Hippocampal formation (tissue), 2 donors: ENCODE results near the gene EMID1.
A peak's percentile ranks its signal among the peaks of the same experiment; 100 is the strongest.

Experiments used
- DNase-seq, 2 donors: peaks; one replicate each; lab custom pipeline; 2025; lab: John Stamatoyannopoulos, UW

Gene EMID1

GRCh38 chr22:29260601-29261315 is 55.1 kb downstream of the EMID1 start:
- no peak for DNase-seq

GRCh38 chr22:29263791-29264276 is 58.1 kb downstream of the EMID1 start:
- DNase-seq = no peak

- no peak for DNase-seq
Measured at GRCh38 chr22:29265305-29265704, 59.6 kb downstream of the EMID1 start.

GRCh38 chr22:29265929-29266328 is 60.2 kb downstream of the EMID1 start:
- no peak for DNase-seq

GRCh38 chr22:29266564-29267461 is 61.1 kb downstream of the EMID1 start:
- DNase-seq = no peak

- DNase-seq = no peak
Measured at GRCh38 chr22:29267462-29267857, 61.8 kb downstream of the EMID1 start.

GRCh38 chr22:29267858-29268510 is 62.3 kb downstream of the EMID1 start, which contains the start of the genes EWSR1 and RHBDD3:
EWSR1 (plus strand) TSS chr22:29268268; CDS start chr22:29268337, 69 bp downstream.
RHBDD3 (minus strand) TSS chr22:29267981; CDS start chr22:29265626, 2,355 bp downstream.
- peak; percentile 92 to 98 for DNase-seq

- peak; percentile 51 to 61 for DNase-seq
Measured at GRCh38 chr22:29268511-29269229, 63.0 kb downstream of the EMID1 start.

GRCh38 chr22:29269230-29269604 is 63.5 kb downstream of the EMID1 start:
- no peak for DNase-seq

- no peak for DNase-seq
Measured at GRCh38 chr22:29269731-29270474, 64.2 kb downstream of the EMID1 start.

- no peak for DNase-seq
Measured at GRCh38 chr22:29270475-29271271, 65.0 kb downstream of the EMID1 start.

GRCh38 chr22:29272624-29273023 is 66.9 kb downstream of the EMID1 start:
- no peak for DNase-seq

GRCh38 chr22:29275167-29275566 is 69.5 kb downstream of the EMID1 start:
- DNase-seq = no peak

- no peak for DNase-seq
Measured at GRCh38 chr22:29275819-29276565, 70.3 kb downstream of the EMID1 start.

- DNase-seq = no peak
Measured at GRCh38 chr22:29277927-29278326, 72.2 kb downstream of the EMID1 start.

GRCh38 chr22:29284196-29284595 is 78.5 kb downstream of the EMID1 start:
- DNase-seq = no peak

- no peak for DNase-seq
Measured at GRCh38 chr22:29288837-29289236, 83.1 kb downstream of the EMID1 start.

- DNase-seq = no peak
Measured at GRCh38 chr22:29290061-29290460, 84.4 kb downstream of the EMID1 start.

- no peak for DNase-seq
Measured at GRCh38 chr22:29291215-29291614, 85.5 kb downstream of the EMID1 start.
